Measurements from ENCODE around the gene COL9A3.

GRCh38 chr20:62872862-62873261, 56.0 kb downstream of the COL9A3 start:
- TF ChIP-seq, protein P1, sequence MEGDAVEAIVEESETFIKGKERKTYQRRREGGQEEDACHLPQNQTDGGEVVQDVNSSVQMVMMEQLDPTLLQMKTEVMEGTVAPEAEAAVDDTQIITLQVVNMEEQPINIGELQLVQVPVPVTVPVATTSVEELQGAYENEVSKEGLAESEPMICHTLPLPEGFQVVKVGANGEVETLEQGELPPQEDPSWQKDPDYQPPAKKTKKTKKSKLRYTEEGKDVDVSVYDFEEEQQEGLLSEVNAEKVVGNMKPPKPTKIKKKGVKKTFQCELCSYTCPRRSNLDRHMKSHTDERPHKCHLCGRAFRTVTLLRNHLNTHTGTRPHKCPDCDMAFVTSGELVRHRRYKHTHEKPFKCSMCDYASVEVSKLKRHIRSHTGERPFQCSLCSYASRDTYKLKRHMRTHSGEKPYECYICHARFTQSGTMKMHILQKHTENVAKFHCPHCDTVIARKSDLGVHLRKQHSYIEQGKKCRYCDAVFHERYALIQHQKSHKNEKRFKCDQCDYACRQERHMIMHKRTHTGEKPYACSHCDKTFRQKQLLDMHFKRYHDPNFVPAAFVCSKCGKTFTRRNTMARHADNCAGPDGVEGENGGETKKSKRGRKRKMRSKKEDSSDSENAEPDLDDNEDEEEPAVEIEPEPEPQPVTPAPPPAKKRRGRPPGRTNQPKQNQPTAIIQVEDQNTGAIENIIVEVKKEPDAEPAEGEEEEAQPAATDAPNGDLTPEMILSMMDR (IDR thresholded peaks at IDR 0.05; ENCODE audit: low read depth, low read length): no peak
- no peak for TF ChIP-seq EZH2phosphoT487 (IDR thresholded peaks at IDR 0.05; ENCODE audit: low read depth)

Data from OCI-LY3 (cell line).